GM21447 (cell line): ENCODE data around the gene GIPC1.
"Not testable (repeated sequence)": the region's sequence is repeated elsewhere in the genome, so short reads cannot be mapped to it uniquely, and the experiment has no call there.

ENCODE experiments used
- ATAC-seq: cut with Tn5 transposase; IDR thresholded peaks from one replicate; pipeline ENCODE4 v1.9.1; 2021; ENCODE audit not compliant: unreplicated experiment

GIPC1 gene

GRCh38 chr19:14473073-14473977 is 22.6 kb downstream of the GIPC1 start:
- ATAC-seq, result no peak

- no peak for ATAC-seq
Measured at GRCh38 chr19:14472202-14472938, 23.6 kb downstream of the GIPC1 start.

- no peak for ATAC-seq
Measured at GRCh38 chr19:14471436-14472187, 24.3 kb downstream of the GIPC1 start.

GRCh38 chr19:14470031-14470876 is 25.7 kb downstream of the GIPC1 start:
- no peak for ATAC-seq

GRCh38 chr19:14467816-14468215 is 28.1 kb downstream of the GIPC1 start:
- ATAC-seq, result no peak

GRCh38 chr19:14467391-14467790 is 28.5 kb downstream of the GIPC1 start:
- no peak for ATAC-seq

- ATAC-seq, result no peak
Measured at GRCh38 chr19:14463747-14464146, 32.2 kb downstream of the GIPC1 start.

GRCh38 chr19:14462401-14462800 is 33.5 kb downstream of the GIPC1 start:
- not testable (repeated sequence) for ATAC-seq

GRCh38 chr19:14460935-14461334 is 35.0 kb downstream of the GIPC1 start:
- ATAC-seq, result no peak

- ATAC-seq, result no peak
Measured at GRCh38 chr19:14459703-14460102, 36.2 kb downstream of the GIPC1 start.

GRCh38 chr19:14452303-14452702 is 43.6 kb downstream of the GIPC1 start:
- not testable (repeated sequence) for ATAC-seq

GRCh38 chr19:14450876-14451275 is 45.1 kb downstream of the GIPC1 start:
- ATAC-seq, result no peak

- no peak for ATAC-seq
Measured at GRCh38 chr19:14450168-14450874, 45.6 kb downstream of the GIPC1 start.

GRCh38 chr19:14449321-14449720 is 46.6 kb downstream of the GIPC1 start:
- ATAC-seq, result no peak

- no peak for ATAC-seq
Measured at GRCh38 chr19:14446336-14447036, 49.4 kb downstream of the GIPC1 start.

- no peak for ATAC-seq
Measured at GRCh38 chr19:14443632-14444216, 52.2 kb downstream of the GIPC1 start.

GRCh38 chr19:14442891-14443631 is 52.9 kb downstream of the GIPC1 start:
- ATAC-seq, result no peak
